NT2/D1 (cell line): ENCODE results near the gene TMEM54.

Experiments used
- DNase-seq: peaks from one replicate; pipeline ENCODE4 v3.0.0-alpha.2; 2011; ENCODE audit warnings: low read depth, low spot score
- H3K27me3 ChIP-seq: 2 replicates; pipeline ENCODE4 v1.6.0; 2011; ENCODE audit warnings: mild to moderate bottlenecking; ENCODE audit not compliant: insufficient read length, insufficient read depth
- H3K36me3 ChIP-seq: 2 replicates; pipeline ENCODE4 v1.6.1; 2011; ENCODE audit warnings: mild to moderate bottlenecking, low read length, mixed read lengths; ENCODE audit not compliant: insufficient read depth, insufficient read length
- H3K4me1 ChIP-seq: 2 replicates; pipeline ENCODE4 v1.5.1; 2011; ENCODE audit not compliant: insufficient read depth, insufficient read length
- H3K4me3 ChIP-seq: 2 replicates; pipeline ENCODE4 v1.5.1; 2011; ENCODE audit warnings: low read depth; ENCODE audit not compliant: insufficient read length
- H3K9ac ChIP-seq: 2 replicates; pipeline ENCODE4 v1.6.0; 2011; ENCODE audit warnings: low read depth; ENCODE audit not compliant: insufficient read length
- H3K9me3 ChIP-seq: 2 replicates; pipeline ENCODE4 v1.5.1; 2011; ENCODE audit warnings: mild to moderate bottlenecking, low read length; ENCODE audit not compliant: insufficient read depth
- SUZ12 ChIP-seq: IDR thresholded peaks from 2 replicates; pipeline ENCODE4 v1.6.1; 2011; ENCODE audit not compliant: insufficient read length, insufficient read depth; ENCODE audit errors: extremely low read depth
- YY1 ChIP-seq: IDR thresholded peaks from 2 replicates; pipeline ENCODE4 v1.6.1; 2011; ENCODE audit not compliant: insufficient read length, insufficient read depth
- ZNF274 ChIP-seq: IDR thresholded peaks from 2 replicates; pipeline ENCODE4 v1.6.1; 2011; ENCODE audit warnings: mild to moderate bottlenecking, low read depth, low read length

TMEM54 gene

GRCh38 chr1:32898056-32898455, 3.1 kb downstream of the TMEM54 start:
- H3K36me3 ChIP-seq, result peaks cover 21% of the 10 kb centered on the region
- H3K9ac ChIP-seq, result no peak overlapping the region
- H3K4me1 ChIP-seq, result peaks cover 5% of the 10 kb centered on the region
- H3K27me3 ChIP-seq, result peaks cover 21% of the 10 kb centered on the region
- no peaks in the 10 kb centered on the region for H3K9me3 ChIP-seq
- no peak for DNase-seq
- H3K4me3 ChIP-seq, result no peak overlapping the region
- no peak for TF ChIP-seq ZNF274
- no peak for TF ChIP-seq YY1
- TF ChIP-seq SUZ12, result no peak

- TF ChIP-seq YY1, result no peak
- no peak for TF ChIP-seq SUZ12
- TF ChIP-seq ZNF274, result no peak
- DNase-seq, result no peak
- Histone ChIP-seq H3K9ac (no peak overlapping the region), H3K36me3 (peaks cover 21% of the 10 kb centered on the region), H3K9me3 (peaks cover 5% of the 10 kb centered on the region; the same call in 1 of the 2 replicates), H3K4me1 (peaks cover 9% of the 10 kb centered on the region), H3K4me3 (no peak overlapping the region), H3K27me3 (peaks cover 23% of the 10 kb centered on the region)
Observed at GRCh38 chr1:32897082-32898049, 3.8 kb downstream of the TMEM54 start.

DNA sequence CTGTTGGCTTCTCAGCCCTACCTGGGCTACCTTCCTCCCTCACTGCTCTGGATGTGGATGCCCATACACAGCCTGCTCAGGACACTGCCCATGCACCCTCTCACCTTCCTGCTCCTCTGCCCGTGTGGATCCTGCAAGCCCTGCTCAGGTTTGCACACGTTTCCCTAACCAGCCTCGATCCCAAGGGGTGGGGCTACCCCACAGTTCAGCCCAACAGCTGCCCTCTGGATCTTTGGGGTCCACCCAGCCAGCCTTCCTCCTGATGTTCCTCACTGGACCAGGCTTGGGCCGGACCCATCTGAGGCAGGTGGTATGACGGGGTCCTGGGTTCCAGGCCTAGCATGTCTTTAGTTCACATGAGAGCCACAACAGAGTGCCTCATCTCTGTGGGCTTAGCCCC, 4.7 kb downstream of the TMEM54 start:
- Histone ChIP-seq H3K4me3 (no peak overlapping the region), H3K4me1 (peaks cover 10% of the 10 kb centered on the region), H3K9me3 (peaks cover 10% of the 10 kb centered on the region; the same call in 1 of the 2 replicates), H3K27me3 (peaks cover 24% of the 10 kb centered on the region), H3K36me3 (peaks cover 21% of the 10 kb centered on the region), H3K9ac (peak overlapping the region; percentile 6)
- no peak for TF ChIP-seq ZNF274
- TF ChIP-seq YY1, result no peak
- no peak for TF ChIP-seq SUZ12
- DNase-seq, result no peak

- TF ChIP-seq ZNF274, result no peak
- TF ChIP-seq YY1, result no peak
- TF ChIP-seq SUZ12, result no peak
- peaks cover 21% of the 10 kb centered on the region for H3K36me3 ChIP-seq
- H3K27me3 ChIP-seq, result peaks cover 21% of the 10 kb centered on the region
- H3K9me3 ChIP-seq, result peaks cover 10% of the 10 kb centered on the region; the same call in 1 of the 2 replicates
- no peak for DNase-seq
- no peak overlapping the region for H3K9ac ChIP-seq
- no peak overlapping the region for H3K4me3 ChIP-seq
- peaks cover 10% of the 10 kb centered on the region for H3K4me1 ChIP-seq
Observed at GRCh38 chr1:32895325-32896215, 5.6 kb downstream of the TMEM54 start.

DNA sequence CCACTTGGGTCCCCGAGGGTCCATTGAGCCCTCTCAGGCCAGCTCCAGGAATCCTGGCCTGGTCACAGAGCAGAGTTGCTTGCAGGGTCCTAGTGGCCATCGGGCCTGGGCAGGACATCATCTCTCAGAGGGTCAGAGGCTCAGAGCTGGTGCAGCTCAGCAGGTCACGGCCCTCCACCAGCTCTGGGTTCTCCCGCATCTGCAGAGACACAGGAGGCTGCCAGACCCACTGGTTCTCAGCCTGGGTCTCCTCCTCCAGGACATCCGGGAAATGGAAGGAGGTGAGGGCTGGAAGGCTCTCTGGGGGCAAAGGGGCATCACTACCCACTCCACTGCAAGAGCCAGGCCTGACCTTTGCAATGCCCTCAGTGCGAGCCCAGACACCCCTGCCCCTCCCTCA, 6.5 kb downstream of the TMEM54 start:
- Histone ChIP-seq H3K27me3 (peaks cover 13% of the 10 kb centered on the region), H3K9ac (peak overlapping the region; percentile 11), H3K4me1 (peaks cover 10% of the 10 kb centered on the region), H3K36me3 (peaks cover 21% of the 10 kb centered on the region), H3K9me3 (peaks cover 10% of the 10 kb centered on the region; the same call in 1 of the 2 replicates), H3K4me3 (no peak overlapping the region)
- DNase-seq, result no peak
- TF ChIP-seq YY1 (no peak), SUZ12 (no peak), ZNF274 (no peak)

GRCh38 chr1:32894019-32894600, 7.1 kb downstream of the TMEM54 start:
- H3K4me3 ChIP-seq, result peak overlapping the region; percentile 54
- peaks cover 21% of the 10 kb centered on the region for H3K36me3 ChIP-seq
- DNase-seq, result no peak
- H3K9ac ChIP-seq, result peak overlapping the region; percentile 76
- peaks cover 10% of the 10 kb centered on the region; the same call in 1 of the 2 replicates for H3K9me3 ChIP-seq
- TF ChIP-seq SUZ12 (no peak), ZNF274 (no peak), YY1 (no peak)
- H3K27me3 ChIP-seq, result peaks cover 12% of the 10 kb centered on the region
- peaks cover 10% of the 10 kb centered on the region for H3K4me1 ChIP-seq
